ENCODE data around the gene NRG3.

Gene NRG3

DNA sequence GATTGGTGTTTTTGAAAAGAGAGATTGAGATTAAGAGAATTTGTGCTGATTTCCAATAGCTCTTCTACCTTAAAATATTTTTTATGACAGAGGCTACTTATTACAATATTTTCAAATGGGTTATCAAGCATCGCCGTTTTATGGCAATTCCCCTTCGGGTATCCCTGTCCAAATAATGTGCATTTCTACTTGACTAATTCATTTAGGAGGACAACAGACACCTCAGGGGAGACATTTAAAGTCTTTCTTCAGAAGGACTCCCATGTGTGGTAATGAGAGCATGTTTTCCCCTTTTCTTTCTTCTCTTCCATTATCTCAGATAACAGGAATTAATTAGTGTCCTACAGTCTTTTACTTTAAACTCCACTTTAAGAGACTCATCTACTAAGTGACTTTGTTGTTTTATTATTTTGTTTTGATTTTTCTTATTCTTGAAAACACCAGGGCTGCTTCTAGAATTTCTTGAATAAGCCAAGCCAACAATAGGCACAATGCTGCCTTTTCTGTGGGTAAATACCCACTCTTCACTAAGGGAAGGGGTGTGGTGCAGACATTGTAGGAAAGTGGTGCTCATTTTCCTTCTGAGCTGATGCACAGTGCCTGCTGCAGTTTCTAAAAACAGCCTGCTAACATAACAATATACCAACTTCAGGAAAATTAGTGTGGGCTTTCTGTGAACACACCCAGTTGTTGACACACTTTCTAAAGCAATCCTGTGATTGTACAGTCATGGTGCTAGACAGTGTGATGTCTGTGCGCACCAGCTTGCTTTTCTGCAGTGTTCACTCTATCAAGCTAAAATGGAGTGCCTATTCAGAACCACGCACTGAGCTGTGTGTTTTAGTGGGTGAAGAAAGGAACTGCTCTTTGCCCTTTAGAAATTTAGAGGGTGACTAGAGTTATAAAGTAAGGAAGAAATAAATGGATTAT is 597.7 kb downstream of the NRG3 start:
- DNase-seq (ENCODE audit: low spot score): no peak

DNA sequence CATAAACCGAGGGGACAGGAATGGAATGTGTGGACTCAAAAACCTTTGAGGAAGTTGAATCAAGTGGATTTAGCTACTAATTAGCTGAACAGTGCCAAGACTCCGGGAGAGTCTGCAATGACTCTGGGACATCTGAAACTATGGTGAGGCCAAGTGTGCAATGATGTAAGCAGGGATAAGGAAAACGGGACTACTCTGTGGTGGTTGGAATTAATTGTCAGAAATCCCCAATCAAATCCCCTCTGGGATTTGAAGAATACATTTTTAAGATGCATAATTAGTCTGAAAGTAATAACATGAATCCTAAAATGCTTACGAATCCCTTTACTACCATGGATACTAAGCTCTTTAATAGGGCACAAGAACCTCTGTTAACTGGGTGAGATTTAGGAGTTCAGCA is 602.8 kb downstream of the NRG3 start:
- DNase-seq (ENCODE audit: low spot score): no peak

DNA sequence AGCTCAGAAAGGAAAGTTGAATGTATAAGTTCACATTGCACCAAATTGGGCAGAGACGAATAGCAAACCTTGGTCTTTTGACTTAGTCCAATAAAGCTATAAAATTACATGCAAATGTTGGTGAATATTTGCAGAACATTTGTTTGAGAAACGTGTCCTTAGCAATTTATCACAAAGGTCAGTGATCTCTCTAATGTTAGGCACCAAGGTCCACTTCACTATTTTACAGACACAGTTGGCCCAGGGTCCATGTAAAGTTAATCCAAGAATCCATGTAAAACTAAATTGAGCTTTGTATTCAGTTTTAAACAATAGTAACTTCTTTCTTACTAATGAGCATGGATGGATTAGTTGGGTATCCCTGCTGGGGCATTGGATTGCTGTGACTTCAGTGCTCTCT is 617.7 kb downstream of the NRG3 start:
- DNase-seq (ENCODE audit: low spot score): no peak

DNA sequence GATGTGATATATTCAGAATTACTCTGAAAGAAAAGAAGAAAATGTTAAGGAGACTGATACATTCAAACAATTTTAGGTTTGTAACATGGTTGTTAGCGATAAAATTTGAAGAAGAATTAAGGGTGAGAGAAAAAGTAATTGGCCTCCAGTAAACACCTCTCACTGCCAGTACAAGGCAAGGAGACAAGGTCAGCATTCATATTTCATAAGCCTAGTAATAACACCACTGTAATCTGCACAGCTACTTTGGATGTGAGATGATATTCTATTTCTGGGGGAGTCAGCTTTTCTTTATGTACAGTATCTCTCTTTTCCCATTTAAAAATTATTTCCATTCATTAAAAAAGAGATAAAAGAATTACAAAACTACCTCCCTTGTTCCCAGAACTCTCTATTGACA is 621.1 kb downstream of the NRG3 start:
- DNase-seq (ENCODE audit: low spot score): no peak

DNA sequence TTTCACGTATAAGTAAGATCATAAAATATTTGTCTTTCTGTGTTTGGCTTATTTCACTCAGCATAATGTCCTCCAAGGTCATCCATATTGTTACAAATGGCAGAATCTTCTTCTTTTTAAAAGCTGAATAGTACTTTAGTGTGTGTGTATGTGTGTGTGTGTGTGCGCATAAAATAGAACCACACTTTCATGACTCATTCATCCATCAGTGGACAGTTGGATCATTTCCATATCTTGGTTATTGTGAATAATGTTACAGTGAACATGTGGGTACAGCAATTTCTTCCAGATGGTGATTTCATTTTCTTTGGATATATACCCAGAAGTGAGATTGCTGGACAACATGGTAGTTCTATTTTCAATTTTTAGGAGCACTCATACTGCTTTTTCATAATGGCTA is 622.4 kb downstream of the NRG3 start:
- DNase-seq (ENCODE audit: low spot score): no peak

DNA sequence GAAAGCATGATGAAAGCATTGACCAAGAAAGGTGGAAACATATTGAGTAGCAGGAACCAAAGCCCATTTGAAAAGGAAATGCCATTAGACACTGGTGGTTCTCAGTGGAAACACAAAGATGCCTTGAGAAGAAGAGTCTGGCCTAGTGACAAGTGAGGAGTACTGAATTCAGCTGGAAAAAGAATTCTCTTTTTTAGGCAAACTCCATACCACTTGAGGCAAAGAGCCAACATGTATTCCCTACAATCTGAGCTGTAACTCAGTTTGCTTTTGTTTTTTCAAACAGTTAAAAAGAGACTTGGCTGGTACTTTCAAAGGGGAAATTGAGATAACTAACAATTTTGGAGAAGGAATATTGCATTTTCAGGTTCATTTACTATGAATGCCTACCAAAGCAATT is 624.0 kb downstream of the NRG3 start:
- DNase-seq (ENCODE audit: low spot score): no peak

DNA sequence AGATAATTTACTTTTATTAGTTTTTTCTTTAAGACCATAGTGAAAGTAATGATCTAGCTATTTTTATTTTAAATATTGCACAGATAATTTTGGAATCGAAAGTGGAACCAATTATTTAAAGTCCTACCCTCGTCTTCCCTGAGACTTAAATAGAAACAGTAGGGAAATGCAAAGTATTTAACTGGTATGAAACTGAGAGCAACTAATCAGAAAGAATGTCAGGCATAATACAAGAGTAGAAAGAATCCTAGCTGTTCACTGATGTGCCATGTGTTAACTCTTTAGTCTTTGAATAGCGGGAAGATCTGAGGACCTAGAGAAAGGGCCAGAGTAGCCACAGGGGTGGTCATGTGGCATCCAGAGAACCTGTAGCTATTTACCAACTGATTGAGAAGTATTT is 630.0 kb downstream of the NRG3 start:
- DNase-seq (ENCODE audit: low spot score): no peak

DNA sequence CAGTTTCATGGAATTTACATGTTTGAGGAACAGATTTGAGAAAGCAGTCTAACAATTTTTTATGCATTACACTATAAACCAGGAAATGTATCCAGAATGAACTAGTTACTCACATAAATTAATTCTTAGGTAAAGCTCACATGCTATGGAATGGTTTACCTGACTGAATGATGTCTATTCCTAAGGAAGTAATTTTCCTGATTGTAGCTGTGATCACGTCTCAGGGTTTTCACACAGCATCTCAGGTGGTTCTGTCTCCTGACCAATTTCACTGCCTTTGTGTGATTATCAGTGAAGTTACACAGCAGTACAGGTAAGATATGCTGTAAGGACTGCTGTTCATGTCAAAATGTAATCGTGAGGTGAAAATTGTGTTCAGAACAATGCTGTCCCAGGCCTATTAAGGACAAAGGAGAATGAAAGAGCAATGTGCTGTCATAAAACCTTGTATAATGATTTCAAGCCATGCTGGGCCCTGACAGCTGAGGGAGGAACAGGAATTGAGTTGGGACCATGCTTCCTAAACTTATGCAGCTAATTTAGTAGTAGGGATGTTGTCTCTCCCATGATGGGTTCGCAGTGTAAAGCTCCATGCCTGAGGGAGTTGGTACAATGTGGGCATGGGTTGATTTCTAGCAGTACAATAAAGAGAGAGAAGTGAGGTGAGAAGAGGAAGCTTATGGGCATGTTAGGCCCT is 631.8 kb downstream of the NRG3 start:
- DNase-seq (ENCODE audit: low spot score): no peak

DNA sequence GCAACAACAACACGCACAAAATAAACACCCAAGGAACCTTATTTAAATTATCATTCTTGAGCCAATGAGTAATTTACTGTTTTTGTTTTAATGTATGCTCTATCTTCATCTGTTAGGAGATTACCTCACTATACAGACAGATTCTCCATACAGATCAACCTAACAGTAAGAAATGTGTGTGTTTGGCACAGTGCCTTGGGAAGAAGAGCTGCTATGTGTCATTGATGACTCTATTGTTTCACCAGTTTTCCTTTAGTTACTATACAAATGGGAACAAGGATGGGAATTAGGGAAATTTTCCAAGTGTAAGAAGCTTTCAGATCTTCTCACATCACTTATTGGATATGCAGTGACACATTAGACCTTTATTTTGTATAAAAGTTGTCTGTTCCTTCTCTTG is 640.3 kb downstream of the NRG3 start:
- DNase-seq (ENCODE audit: low spot score): no peak

DNA sequence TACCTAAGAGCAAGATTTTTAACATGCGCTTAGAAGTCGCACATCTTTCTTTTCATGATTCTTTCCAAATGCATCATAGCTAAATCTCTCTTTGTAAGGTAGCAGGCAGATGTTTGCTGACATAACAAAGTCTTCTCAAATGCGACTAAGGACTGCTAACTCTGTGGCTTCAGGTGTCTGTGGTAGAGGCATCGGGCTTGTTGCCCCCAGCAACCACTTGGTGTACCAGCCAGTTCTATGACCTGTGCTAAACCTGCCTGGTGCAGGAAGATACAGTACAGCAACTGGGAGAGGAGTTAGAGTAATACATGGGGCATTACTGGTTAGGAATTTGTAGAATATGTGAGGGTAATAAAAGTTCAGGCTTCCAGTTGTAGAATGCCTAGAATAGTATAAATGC is 654.1 kb downstream of the NRG3 start:
- no peak for DNase-seq (ENCODE audit: low spot score)

DNA sequence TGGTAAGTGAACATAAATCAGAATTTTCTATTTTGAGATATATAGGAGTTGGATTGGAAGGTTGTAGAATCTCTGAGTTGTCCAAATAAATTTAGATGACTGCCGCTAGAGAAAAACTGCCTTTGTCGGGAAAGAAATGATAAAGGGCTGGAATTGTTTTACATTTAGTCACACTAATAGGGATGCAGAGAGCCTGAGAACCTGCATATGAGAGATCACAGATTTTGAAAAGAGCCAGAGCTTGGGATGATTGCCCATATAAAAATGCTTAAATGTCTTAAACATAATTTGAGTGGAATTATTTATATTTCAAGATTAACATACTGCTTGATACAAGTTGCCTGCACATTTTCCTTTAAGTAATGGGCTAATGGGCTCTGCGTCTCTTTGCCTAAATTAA is 660.5 kb downstream of the NRG3 start:
- DNase-seq (ENCODE audit: low spot score): no peak

DNA sequence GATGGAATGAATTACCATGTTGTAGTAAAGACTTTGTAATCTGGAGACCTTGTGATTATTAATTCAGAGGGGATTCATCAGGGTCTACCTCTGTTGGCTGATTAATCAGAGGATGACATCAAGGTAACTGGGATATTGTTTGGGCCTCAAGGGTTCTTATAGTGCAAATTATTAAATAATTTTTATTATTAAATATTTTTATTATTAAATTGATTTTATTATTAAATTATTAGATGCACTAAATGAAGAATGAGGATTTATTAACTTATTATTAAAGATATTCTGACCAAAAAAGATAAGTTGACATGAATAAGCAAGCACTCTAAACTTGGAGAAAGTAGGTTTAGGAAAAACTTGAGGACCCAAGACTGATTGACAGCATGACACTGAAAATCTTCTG is 661.7 kb downstream of the NRG3 start:
- DNase-seq (ENCODE audit: low spot score): no peak

DNA sequence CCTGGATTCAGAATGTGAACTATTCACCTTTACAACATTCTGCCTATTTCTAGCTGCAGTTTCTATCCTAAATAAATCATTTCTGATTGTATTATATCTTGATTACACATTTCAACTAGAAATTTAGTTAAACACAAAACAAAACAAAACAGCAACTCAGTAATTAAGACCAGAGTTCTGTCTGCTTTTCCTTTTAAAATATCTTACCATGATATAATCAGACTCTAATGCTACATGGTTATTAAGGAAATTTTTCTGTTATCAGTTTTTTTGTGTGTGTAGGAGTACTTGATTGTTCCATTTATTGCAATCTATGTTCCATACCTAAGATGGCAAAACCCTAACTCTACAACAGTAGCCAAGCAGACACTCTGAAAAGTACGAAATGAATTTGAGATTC is 663.3 kb downstream of the NRG3 start:
- DNase-seq (ENCODE audit: low spot score): no peak

DNA sequence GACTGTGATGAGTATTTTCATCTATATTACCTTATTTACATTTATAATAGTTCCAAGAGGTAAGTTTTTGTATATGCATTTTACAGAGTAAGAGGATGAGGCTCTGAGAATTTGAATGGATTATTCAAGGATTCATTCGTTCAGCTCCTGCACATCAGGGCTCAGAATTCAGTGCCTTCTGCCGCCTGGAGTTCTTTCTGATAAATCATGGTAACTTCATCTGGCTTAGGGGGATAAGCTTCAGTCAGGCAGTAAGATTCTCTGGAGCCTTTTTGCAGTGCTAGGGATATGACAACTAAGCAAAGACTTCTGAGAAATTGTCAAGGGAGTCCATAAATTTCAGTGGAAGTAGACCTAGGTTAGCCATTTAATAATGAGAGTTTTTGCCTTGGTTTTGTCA is 668.6 kb downstream of the NRG3 start:
- DNase-seq (ENCODE audit: low spot score): no peak

DNA sequence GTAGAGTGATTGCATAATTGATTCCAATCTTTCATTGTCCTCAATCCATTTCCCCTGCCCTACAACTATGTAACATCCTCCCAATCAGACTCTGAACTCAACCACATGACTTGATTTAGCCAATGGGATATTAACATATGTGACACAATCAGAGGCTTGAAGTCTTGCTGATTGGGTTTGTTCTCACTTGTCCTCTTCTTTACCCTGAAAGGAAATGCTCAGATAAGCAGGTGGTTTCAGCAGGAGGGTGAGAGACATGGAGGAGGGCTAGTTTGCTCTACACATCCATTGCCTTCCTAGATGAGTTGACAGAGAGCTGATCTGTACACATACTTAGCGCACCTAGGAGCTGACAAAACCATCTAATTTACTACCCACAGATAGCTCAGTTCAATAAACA is 669.4 kb downstream of the NRG3 start:
- DNase-seq (ENCODE audit: low spot score): no peak

DNA sequence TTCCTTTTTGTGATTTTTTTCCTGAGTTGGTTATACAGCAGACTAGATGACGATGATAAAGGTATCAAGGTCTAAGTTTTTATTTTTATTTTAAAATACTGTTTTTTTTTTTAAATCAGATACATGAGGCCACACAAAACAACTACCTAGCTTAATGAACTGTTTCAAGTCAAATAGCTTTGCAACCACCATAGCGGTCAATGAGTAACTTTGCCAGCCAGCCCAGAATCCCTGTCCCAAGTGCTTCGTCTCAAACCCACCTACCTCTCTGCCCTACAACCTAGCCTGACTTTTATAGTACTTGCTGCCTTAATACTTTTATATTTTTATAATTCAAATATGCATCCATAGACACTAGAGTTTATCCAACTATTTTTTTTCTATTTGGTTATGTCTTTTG is 676.5 kb downstream of the NRG3 start:
- DNase-seq (ENCODE audit: low spot score): no peak

DNA sequence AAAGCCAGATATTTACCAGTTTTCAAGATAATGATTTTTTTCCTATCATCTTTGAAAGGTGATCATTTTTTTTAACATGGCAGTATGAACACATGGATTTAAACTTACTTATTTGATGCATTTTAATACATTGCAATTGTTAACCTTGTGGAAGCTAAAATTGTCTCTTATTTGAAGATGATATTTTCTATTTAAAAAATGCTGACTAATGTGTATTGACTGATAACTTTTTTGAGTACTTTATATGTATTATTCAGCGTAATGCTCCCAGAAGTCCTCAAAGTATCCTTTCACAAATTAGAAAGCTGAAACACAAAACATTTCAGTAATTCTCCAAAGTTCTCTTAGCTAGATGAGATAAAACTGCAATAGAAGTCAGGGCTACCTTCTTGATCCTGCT is 677.3 kb downstream of the NRG3 start:
- no peak for DNase-seq (ENCODE audit: low spot score)

DNA sequence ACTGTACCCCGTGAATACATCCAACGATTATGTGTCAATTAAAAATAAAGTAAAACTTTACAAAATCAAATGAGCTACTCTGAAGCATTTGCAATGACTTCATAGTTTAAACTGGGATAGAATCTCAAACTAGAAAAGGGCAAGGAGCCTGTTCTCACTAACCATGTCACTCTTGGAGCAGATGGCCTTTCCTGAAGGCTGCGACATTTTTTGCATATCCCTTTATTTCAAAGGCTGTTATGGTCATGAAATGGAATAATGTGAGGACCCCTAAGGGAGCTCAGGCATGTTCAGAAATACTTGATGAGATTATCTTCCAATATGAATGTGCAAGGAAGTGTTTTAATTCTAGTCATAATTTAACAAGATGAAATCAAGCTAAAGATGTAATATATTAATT is 679.4 kb downstream of the NRG3 start:
- no peak for DNase-seq (ENCODE audit: low spot score)

DNA sequence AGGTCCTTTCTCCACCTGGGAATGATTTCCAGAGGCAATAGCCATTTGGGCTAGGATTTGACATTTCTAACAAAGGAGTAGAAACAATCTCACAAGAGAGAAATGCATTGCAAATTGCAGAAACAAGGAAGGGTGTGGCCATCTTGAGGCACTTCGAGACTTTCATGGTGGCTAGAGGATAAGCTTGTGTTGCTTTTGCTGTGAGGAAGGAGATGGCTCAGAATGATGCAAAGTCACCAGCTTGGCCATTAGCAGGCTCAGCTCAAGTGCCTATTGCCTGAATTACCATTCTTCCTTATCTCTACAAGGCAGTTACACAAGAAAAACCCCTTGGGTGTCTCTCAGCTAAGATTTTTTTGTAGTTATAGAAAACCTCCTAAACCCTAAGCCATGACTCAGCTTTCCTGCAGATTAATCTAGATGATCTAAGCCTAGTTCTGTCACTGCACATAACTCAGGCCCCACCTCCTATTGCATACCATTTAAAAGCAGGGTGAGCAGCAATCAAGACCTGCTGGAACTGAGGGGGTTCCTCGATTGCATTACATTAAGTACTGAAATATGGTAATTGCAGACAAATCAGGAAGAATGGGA is 683.1 kb downstream of the NRG3 start:
- no peak for DNase-seq (ENCODE audit: low spot score)

DNA sequence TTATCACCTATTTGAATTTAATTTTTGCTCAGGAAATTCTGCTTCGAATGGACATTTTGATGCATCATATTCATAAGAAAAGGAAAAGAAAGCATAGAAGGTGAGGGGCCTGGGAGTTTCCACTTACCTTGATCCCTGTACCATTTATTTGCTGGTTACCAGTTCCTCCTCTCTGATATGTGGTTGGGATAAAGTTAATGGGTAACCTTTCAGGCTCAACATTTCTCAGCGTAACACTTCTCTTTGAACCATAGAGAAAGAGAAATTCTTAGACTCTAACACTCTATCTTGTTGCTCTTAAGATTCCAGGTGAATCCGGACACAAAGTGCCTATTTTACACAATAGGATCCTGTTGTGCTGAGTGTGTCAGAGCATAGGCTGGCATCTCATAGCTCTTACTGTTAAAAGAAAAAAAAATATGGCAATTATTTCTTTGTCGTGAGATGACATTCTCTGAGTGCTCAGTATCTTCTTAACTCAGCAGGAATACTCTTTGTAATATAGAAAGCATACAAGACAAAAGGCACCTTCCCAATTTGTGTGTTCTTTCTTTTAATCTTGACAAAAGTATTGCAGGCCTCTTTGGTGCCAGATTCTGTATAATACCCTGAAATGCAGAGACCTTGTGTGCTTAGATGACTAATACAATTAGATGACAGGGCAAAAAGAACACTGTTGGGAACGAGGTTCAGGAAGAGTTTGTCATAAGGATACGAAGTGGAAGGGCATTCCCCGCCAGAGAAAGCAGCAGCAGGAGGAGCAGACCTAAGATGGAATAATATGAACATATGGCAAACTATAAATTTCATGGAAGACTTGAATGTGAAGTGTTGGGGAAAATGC is 689.6 kb downstream of the NRG3 start:
- DNase-seq (ENCODE audit: low spot score): no peak

DNA sequence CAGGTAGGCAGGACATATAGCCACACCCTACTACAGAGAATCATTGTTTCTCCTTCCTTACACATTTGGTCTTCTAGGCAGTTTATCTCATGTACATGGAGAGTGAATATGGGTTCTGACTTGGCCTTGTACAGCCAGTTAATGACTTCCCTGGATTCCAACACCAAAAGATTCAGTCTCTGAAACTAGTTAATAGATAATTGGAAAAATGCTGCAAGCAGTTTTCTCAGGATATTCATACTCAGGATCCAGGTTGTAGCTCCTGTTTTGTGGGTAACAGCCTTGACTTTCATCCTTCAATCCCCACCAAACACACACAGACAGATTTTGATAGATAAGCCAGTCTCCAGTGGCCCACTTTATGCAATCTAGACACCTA is 690.2 kb downstream of the NRG3 start:
- no peak for DNase-seq (ENCODE audit: low spot score)

DNA sequence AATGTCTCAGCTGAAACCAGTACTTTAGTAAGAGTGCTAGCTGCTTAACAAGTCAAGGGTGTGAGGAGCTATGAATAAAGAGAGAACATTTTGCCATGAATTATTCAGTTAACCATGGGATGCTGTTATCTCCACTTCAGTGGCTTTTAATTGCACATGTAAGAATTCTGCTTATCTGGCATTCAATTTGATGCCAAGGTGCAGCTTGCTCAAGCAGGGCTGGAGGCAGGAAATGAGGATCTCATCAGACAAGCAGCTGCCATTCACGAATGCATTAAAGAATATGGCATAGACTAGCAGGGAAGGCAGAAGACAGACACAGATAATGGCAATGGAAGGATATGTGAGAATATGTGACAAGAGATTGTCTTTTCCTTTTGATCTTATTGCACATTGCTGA is 697.8 kb downstream of the NRG3 start:
- DNase-seq (ENCODE audit: low spot score): peak; percentile 25

All from cerebellar cortex (tissue), 1 donor.